Measurements from ENCODE around the gene ABCA7.

DNA sequence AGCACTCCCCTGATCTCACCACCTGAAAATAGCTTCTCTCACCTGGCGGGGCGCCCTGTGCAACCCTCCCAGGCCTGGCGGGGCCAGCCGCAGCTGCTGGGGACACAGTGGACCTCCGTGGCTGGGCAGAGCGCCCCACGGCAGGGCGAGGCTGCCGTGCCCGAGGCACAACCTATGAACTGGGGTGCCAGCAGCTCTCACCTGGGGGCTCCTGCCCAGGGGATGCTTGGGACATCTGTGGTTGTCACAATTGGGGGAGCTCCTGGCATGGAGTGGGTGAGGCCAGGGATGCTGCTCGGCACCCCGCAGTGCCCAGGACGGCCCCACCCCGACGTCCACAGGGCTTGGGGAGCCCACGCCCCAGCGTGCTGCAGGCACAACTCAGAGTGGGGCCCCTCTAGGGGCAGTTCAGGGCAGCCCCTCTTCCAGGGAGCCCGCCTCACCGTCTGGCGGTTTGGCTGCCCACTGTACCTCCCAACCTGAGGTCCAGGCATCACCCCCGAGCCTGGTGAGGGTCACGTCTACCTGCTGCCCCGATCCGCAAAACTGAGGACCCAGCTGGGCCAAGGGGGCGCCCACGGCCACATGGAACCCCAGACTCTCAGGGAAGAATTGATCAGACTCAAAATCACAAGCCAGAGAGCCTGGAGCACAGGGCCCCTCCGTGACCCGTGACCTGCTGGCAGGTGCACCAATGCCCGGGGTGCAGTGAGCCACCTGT is 24.7 kb upstream of the ABCA7 start:
- no peak for TF ChIP-seq EP300 (IDR thresholded peaks at IDR 0.05)
- TF ChIP-seq, protein P1, sequence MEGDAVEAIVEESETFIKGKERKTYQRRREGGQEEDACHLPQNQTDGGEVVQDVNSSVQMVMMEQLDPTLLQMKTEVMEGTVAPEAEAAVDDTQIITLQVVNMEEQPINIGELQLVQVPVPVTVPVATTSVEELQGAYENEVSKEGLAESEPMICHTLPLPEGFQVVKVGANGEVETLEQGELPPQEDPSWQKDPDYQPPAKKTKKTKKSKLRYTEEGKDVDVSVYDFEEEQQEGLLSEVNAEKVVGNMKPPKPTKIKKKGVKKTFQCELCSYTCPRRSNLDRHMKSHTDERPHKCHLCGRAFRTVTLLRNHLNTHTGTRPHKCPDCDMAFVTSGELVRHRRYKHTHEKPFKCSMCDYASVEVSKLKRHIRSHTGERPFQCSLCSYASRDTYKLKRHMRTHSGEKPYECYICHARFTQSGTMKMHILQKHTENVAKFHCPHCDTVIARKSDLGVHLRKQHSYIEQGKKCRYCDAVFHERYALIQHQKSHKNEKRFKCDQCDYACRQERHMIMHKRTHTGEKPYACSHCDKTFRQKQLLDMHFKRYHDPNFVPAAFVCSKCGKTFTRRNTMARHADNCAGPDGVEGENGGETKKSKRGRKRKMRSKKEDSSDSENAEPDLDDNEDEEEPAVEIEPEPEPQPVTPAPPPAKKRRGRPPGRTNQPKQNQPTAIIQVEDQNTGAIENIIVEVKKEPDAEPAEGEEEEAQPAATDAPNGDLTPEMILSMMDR (IDR thresholded peaks at IDR 0.05) = no peak
- no peak for TF ChIP-seq POLR2A (IDR thresholded peaks at IDR 0.05; ENCODE audit: low read depth)
- TF ChIP-seq POLR2AphosphoS5 (IDR thresholded peaks at IDR 0.05) = no peak

Measured in esophagus muscularis mucosa (tissue), 4 donors.